Mammary epithelial cell (primary cell): ENCODE results near the gene ELF4.

Experiments
- EZH2 ChIP-seq: IDR thresholded peaks from 2 replicates; pipeline ENCODE4 v1.6.1; 2012; ENCODE audit warnings: low read length, inconsistent platforms, borderline replicate concordance
- TF ChIP-seq, protein P1 (sequence below), 2 donors: IDR thresholded peaks in 1 of 2; conservative IDR thresholded peaks in 1 of 2; 2 replicates each; pipeline ENCODE4 v1.5.1; 2011 to 2012; ENCODE audit warnings: inconsistent platforms in 2 of 2, low read length in 2 of 2, mild to moderate bottlenecking in 2 of 2, control low read depth in 1 of 2, low read depth in 1 of 2; ENCODE audit not compliant: insufficient read depth in 1 of 2; ENCODE audit errors: extremely low read depth in 1 of 2

DNA sequence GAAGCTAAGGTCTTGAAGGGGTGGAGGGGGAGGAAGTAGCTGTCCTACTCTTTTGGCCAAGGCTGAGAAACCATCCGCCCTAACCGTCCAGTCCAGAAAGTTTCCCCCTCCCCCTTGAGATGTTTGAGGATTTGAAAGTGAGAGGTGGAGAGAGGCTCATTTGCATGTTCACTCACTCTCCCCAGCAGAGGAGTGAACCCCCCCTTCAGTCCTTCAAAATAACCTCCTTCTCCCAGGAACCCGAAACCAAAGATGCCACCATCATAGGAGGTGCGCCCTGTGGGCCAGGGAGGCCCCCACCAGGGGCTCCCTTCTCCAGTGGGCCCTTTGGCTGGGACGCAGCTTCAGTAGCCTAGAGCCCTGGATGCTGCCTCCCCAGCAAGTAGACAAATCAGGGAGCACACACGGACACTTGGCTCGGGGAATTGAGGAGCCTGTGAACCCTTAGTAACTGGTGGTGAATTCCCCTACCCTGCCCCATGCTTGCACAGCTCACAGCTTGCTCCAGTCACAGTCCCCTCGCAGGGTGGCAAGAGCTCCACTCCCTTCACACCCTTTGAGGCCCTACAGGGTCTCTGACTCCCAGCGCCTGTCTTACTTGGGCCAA lies 25.6 kb downstream of the ELF4 start:
- TF ChIP-seq, protein P1, sequence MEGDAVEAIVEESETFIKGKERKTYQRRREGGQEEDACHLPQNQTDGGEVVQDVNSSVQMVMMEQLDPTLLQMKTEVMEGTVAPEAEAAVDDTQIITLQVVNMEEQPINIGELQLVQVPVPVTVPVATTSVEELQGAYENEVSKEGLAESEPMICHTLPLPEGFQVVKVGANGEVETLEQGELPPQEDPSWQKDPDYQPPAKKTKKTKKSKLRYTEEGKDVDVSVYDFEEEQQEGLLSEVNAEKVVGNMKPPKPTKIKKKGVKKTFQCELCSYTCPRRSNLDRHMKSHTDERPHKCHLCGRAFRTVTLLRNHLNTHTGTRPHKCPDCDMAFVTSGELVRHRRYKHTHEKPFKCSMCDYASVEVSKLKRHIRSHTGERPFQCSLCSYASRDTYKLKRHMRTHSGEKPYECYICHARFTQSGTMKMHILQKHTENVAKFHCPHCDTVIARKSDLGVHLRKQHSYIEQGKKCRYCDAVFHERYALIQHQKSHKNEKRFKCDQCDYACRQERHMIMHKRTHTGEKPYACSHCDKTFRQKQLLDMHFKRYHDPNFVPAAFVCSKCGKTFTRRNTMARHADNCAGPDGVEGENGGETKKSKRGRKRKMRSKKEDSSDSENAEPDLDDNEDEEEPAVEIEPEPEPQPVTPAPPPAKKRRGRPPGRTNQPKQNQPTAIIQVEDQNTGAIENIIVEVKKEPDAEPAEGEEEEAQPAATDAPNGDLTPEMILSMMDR (conservative IDR thresholded peaks at IDR 0.05 in 1 of 2, IDR thresholded peaks at IDR 0.05 in 1 of 2; ENCODE audit: extremely low read depth in 1 of 2, insufficient read depth in 1 of 2, low read depth in 1 of 2, low read length in 2 of 2): no peak
- no peak for TF ChIP-seq EZH2
